Measurements from ENCODE around the gene TSPEAR. TPM values are rescaled to one million over a fixed set of nuclear protein-coding genes. Genes with fewer than 3 reads are reported as not detected.

The TSPEAR gene
- total RNA-seq, 3 donors from 2014 or later (not counting 1 experiment from before 2014, with no cell fraction given) = not detected

DNA sequence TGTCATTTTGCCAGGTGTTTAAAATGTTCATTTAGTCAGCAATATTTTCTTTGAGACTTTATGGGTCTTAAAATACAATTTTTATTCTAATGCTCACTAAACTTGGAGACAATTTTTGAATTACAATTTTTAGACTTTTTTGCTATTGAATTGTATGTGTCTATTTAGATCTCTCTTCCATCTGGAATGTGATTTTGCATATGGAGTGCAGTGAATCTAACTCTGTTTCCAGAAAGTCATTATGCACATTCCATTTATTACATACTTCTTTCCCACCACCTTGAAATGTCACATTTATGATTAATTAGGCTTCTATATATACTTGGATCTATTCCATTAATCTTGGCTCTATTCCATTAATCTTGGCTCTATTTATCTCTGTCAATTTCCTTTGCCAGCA, 5.6 kb upstream of the TSPEAR start:
- Histone ChIP-seq H3K4me1 (ENCODE audit: control insufficient read depth, insufficient read depth, low read length) (no peaks in the 10 kb centered on the region), H3K9me3 (ENCODE audit: control insufficient read depth, insufficient read depth, low read length) (peaks cover 7% of the 10 kb centered on the region), H3K4me3 (ENCODE audit: low read length) (no peak overlapping the region), H3K27ac (ENCODE audit: low read length) (no peak overlapping the region), H3K27me3 (ENCODE audit: control insufficient read depth, insufficient read depth, low read length) (peaks cover 46% of the 10 kb centered on the region), H3K36me3 (ENCODE audit: control insufficient read depth, insufficient read depth, low read length) (no peaks in the 10 kb centered on the region)
- no peak overlapping the region for H3K27ac Mint-ChIP-seq
- no peak overlapping the region for H3K4me3 Mint-ChIP-seq
- no peaks in the 10 kb centered on the region for H3K9me3 Mint-ChIP-seq
- no peak for DNase-seq
- intact Hi-C loops (cut with micrococcal nuclease) = loop anchor here (10.0 kb wide), 1 partner anchor 92 kb away; the partner anchor contains the start of gene KRTAP10-9
- no peak for ATAC-seq
- peaks cover 61 to 76% of the 10 kb centered on the region in 2 donors for H3K27me3 Mint-ChIP-seq (ENCODE audit: low read depth in 2 of 2)
- TF ChIP-seq, protein P1, sequence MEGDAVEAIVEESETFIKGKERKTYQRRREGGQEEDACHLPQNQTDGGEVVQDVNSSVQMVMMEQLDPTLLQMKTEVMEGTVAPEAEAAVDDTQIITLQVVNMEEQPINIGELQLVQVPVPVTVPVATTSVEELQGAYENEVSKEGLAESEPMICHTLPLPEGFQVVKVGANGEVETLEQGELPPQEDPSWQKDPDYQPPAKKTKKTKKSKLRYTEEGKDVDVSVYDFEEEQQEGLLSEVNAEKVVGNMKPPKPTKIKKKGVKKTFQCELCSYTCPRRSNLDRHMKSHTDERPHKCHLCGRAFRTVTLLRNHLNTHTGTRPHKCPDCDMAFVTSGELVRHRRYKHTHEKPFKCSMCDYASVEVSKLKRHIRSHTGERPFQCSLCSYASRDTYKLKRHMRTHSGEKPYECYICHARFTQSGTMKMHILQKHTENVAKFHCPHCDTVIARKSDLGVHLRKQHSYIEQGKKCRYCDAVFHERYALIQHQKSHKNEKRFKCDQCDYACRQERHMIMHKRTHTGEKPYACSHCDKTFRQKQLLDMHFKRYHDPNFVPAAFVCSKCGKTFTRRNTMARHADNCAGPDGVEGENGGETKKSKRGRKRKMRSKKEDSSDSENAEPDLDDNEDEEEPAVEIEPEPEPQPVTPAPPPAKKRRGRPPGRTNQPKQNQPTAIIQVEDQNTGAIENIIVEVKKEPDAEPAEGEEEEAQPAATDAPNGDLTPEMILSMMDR (IDR thresholded peaks at IDR 0.05) = no peak
- peaks cover 0 to 8% of the 10 kb centered on the region in 2 donors for H3K4me1 Mint-ChIP-seq
- no peaks in the 10 kb centered on the region for H3K36me3 Mint-ChIP-seq

DNA sequence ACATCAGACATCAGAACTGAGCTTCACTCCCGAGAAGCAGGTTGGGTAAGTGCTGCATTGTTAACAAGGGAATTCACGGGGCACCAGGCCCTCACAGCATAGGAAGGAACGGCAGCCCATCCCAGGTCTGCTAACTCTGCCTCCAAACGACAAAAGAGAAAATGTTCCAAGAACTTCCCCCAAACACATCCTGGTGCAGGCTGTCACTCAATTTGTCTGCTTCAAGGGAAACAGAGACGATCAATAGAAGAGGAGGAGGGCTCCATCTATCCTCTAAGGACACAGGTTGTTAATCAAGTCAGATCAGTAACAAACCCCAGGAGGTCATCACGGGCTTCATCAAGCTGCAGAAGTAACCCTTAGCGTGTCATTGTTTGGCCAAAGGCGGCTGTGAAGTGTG, 3.5 kb upstream of the TSPEAR start:
- 25% methylated on average over 8 of the region's 8 CpGs for WGBS (ENCODE audit: insufficient coverage)
- H3K4me1 ChIP-seq (ENCODE audit: control insufficient read depth, insufficient read depth, low read length) = peaks cover 16% of the 10 kb centered on the region
- H3K27ac ChIP-seq (ENCODE audit: low read length) = no peak overlapping the region
- Mint-ChIP-seq H3K36me3 (no peaks in the 10 kb centered on the region), H3K4me1 (peaks cover 0 to 17% of the 10 kb centered on the region in 2 donors), H3K9me3 (no peaks in the 10 kb centered on the region), H3K4me3 (no peak overlapping the region), H3K27ac (no peak overlapping the region), H3K27me3 (ENCODE audit: low read depth in 2 of 2) (peaks cover 62 to 70% of the 10 kb centered on the region in 2 donors)
- H3K36me3 ChIP-seq (ENCODE audit: control insufficient read depth, insufficient read depth, low read length) = no peaks in the 10 kb centered on the region
- intact Hi-C loops (cut with micrococcal nuclease) = loop anchor here (10.0 kb wide), 1 partner anchor 90 kb away; the partner anchor contains the start of gene KRTAP10-9
- H3K4me3 ChIP-seq (ENCODE audit: low read length) = no peak overlapping the region
- peaks cover 56% of the 10 kb centered on the region for H3K27me3 ChIP-seq (ENCODE audit: control insufficient read depth, insufficient read depth, low read length)
- DNase-seq = no peak
- TF ChIP-seq, protein P1 (IDR thresholded peaks at IDR 0.05) = no peak
- no peak for ATAC-seq
- H3K9me3 ChIP-seq (ENCODE audit: control insufficient read depth, insufficient read depth, low read length) = peaks cover 7% of the 10 kb centered on the region

DNA sequence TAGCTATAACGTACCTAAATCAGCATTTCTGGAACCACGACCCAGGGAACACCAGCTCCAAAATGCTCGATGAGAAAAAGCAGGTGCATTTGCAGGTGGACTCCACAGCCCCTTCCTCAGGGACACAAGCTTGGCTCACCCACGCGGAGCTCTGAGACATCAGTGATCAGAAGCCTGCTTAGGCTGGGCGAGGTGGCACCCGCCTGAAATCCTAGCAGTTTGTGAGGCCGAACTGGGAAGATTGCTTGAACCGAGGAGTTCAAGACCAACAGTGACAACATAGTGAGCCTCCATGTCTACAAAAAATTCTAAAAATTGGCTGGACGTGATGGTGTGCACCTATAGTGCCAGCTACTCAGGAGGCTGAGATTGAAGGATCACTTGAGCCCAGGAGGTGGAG, 2.5 kb upstream of the TSPEAR start:
- DNase-seq (no peak), ATAC-seq (no peak)
- no peak overlapping the region for H3K4me3 ChIP-seq (ENCODE audit: low read length)
- intact Hi-C loops (cut with micrococcal nuclease) = loop anchor here (10.0 kb wide), 1 partner anchor 89 kb away; the partner anchor contains the start of gene KRTAP10-9
- peaks cover 60% of the 10 kb centered on the region for H3K27me3 ChIP-seq (ENCODE audit: control insufficient read depth, insufficient read depth, low read length)
- peaks cover 7% of the 10 kb centered on the region for H3K9me3 ChIP-seq (ENCODE audit: control insufficient read depth, insufficient read depth, low read length)
- TF ChIP-seq, protein P1 (IDR thresholded peaks at IDR 0.05) = no peak
- H3K27ac Mint-ChIP-seq = no peak overlapping the region
- H3K36me3 ChIP-seq (ENCODE audit: control insufficient read depth, insufficient read depth, low read length) = no peaks in the 10 kb centered on the region
- H3K36me3 Mint-ChIP-seq = no peaks in the 10 kb centered on the region
- H3K27ac ChIP-seq (ENCODE audit: low read length) = no peak overlapping the region
- H3K27me3 Mint-ChIP-seq (ENCODE audit: low read depth in 2 of 2) = peaks cover 64 to 69% of the 10 kb centered on the region in 2 donors
- H3K4me1 ChIP-seq (ENCODE audit: control insufficient read depth, insufficient read depth, low read length) = peaks cover 26% of the 10 kb centered on the region
- H3K4me1 Mint-ChIP-seq = peaks cover 0 to 21% of the 10 kb centered on the region in 2 donors
- WGBS (ENCODE audit: insufficient coverage) = 88% methylated on average over 10 of the region's 10 CpGs
- H3K4me3 Mint-ChIP-seq = no peak overlapping the region
- no peaks in the 10 kb centered on the region for H3K9me3 Mint-ChIP-seq

DNA sequence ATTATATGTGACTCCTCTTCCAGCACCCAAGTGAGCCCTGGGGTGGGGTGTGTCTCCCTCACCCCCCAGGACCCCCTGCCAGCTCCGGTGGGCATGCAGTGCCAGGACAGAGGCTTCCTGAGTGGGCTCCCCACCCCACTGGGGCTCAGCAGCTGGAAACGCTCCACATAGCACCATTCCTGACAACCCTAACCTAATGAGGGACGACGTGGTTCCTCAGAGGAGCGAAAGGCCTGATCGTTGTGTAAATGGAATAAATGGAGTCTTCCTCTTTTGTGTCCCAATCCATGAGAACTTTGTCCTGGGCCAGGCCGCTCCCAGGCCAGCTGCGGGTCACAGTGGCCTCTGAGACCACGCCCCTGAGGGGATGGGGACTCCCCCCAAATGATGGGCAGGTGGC, 1.8 kb upstream of the TSPEAR start:
- intact Hi-C loops (cut with micrococcal nuclease) = loop anchor here (10.0 kb wide), 1 partner anchor 88 kb away; the partner anchor contains the start of gene KRTAP10-9

More for the DNA sequence above, 1.8 kb upstream of the TSPEAR start:
- Mint-ChIP-seq H3K27ac (no peak overlapping the region), H3K27me3 (ENCODE audit: low read depth in 2 of 2) (peaks cover 59 to 65% of the 10 kb centered on the region in 2 donors), H3K36me3 (no peaks in the 10 kb centered on the region), H3K4me1 (peaks cover 0 to 22% of the 10 kb centered on the region in 2 donors), H3K4me3 (no peak overlapping the region), H3K9me3 (no peaks in the 10 kb centered on the region)
- TF ChIP-seq, protein P1 (IDR thresholded peaks at IDR 0.05) = no peak
- Histone ChIP-seq H3K27me3 (ENCODE audit: control insufficient read depth, insufficient read depth, low read length) (peaks cover 62% of the 10 kb centered on the region), H3K4me3 (ENCODE audit: low read length) (no peak overlapping the region), H3K9me3 (ENCODE audit: control insufficient read depth, insufficient read depth, low read length) (peaks cover 7% of the 10 kb centered on the region), H3K36me3 (ENCODE audit: control insufficient read depth, insufficient read depth, low read length) (no peaks in the 10 kb centered on the region), H3K27ac (ENCODE audit: low read length) (no peak overlapping the region), H3K4me1 (ENCODE audit: control insufficient read depth, insufficient read depth, low read length) (peaks cover 26% of the 10 kb centered on the region)
- WGBS (ENCODE audit: insufficient coverage) = 62% methylated on average over 6 of the region's 9 CpGs
- ATAC-seq = no peak
- no peak for DNase-seq
